HG03175 (cell line): Measurements from ENCODE around the gene DGKD.
"Not testable (repeated sequence)": the region's sequence is repeated elsewhere in the genome, so short reads cannot be mapped to it uniquely, and the experiment has no call there.

Experiments used
- ATAC-seq: cut with Tn5 transposase; IDR thresholded peaks from one replicate; pipeline ENCODE4 v1.9.1; 2021; ENCODE audit warnings: mild to moderate bottlenecking, moderate library complexity; ENCODE audit not compliant: unreplicated experiment

The DGKD gene

GRCh38 chr2:233385489-233386044, 31.3 kb downstream of the DGKD start:
- ATAC-seq = peak; percentile 62

GRCh38 chr2:233386382-233387041, 32.2 kb downstream of the DGKD start:
- ATAC-seq = no peak

GRCh38 chr2:233387225-233387624, 32.9 kb downstream of the DGKD start:
- no peak for ATAC-seq

GRCh38 chr2:233387667-233388528, 33.6 kb downstream of the DGKD start:
- ATAC-seq = peak; percentile 41

GRCh38 chr2:233389601-233390125, 35.4 kb downstream of the DGKD start:
- ATAC-seq = no peak

- ATAC-seq = no peak
These were observed 41.4 kb downstream of the DGKD start for GRCh38 chr2:233395687-233396086.

- ATAC-seq = not testable (repeated sequence)
These were observed 42.7 kb downstream of the DGKD start for GRCh38 chr2:233396726-233397665.

GRCh38 chr2:233399306-233400225, 45.3 kb downstream of the DGKD start:
- ATAC-seq = no peak

GRCh38 chr2:233400341-233400740, 46.0 kb downstream of the DGKD start:
- ATAC-seq = no peak

GRCh38 chr2:233400961-233401360, 46.7 kb downstream of the DGKD start:
- no peak for ATAC-seq

GRCh38 chr2:233402346-233402745, 48.1 kb downstream of the DGKD start:
- ATAC-seq = no peak

- ATAC-seq = no peak
These were observed 48.5 kb downstream of the DGKD start for GRCh38 chr2:233402789-233403188.

- peak; percentile 70 for ATAC-seq
These were observed 49.9 kb downstream of the DGKD start for GRCh38 chr2:233404222-233404621.

- no peak for ATAC-seq
These were observed 52.6 kb downstream of the DGKD start for GRCh38 chr2:233406865-233407264.

GRCh38 chr2:233407771-233408181, 53.5 kb downstream of the DGKD start:
- no peak for ATAC-seq

GRCh38 chr2:233408366-233409285, 54.3 kb downstream of the DGKD start:
- no peak for ATAC-seq

- ATAC-seq = no peak
These were observed 55.1 kb downstream of the DGKD start for GRCh38 chr2:233409286-233409991.
